Measurements from ENCODE around the gene PIK3R1.

The PIK3R1 gene

GRCh38 chr5:68252673-68253623 is 37.4 kb downstream of the PIK3R1 start:
- DNase-seq = peak; percentile 6

GRCh38 chr5:68253624-68254585 is 38.3 kb downstream of the PIK3R1 start:
- no peak for DNase-seq

- DNase-seq = no peak
Measured at GRCh38 chr5:68254810-68255209, 39.3 kb downstream of the PIK3R1 start.

GRCh38 chr5:68255305-68256120 is 40.0 kb downstream of the PIK3R1 start:
- no peak for DNase-seq

- no peak for DNase-seq
Measured at GRCh38 chr5:68257210-68257609, 41.7 kb downstream of the PIK3R1 start.

- DNase-seq = no peak
Measured at GRCh38 chr5:68258531-68258930, 43.0 kb downstream of the PIK3R1 start.

- DNase-seq = no peak
Measured at GRCh38 chr5:68259700-68260099, 44.1 kb downstream of the PIK3R1 start.

- DNase-seq = no peak
Measured at GRCh38 chr5:68260467-68260866, 44.9 kb downstream of the PIK3R1 start.

- DNase-seq = no peak
Measured at GRCh38 chr5:68261169-68261568, 45.6 kb downstream of the PIK3R1 start.

- no peak for DNase-seq
Measured at GRCh38 chr5:68261569-68262065, 46.1 kb downstream of the PIK3R1 start.

GRCh38 chr5:68264024-68264956 is 48.7 kb downstream of the PIK3R1 start:
- DNase-seq = no peak

GRCh38 chr5:68265347-68265746 is 49.8 kb downstream of the PIK3R1 start:
- no peak for DNase-seq

GRCh38 chr5:68265822-68266395 is 50.4 kb downstream of the PIK3R1 start:
- no peak for DNase-seq

- DNase-seq = no peak
Measured at GRCh38 chr5:68266457-68266856, 50.9 kb downstream of the PIK3R1 start.

- DNase-seq = no peak
Measured at GRCh38 chr5:68267066-68267465, 51.5 kb downstream of the PIK3R1 start.

- DNase-seq = no peak
Measured at GRCh38 chr5:68268101-68268851, 52.7 kb downstream of the PIK3R1 start.

GRCh38 chr5:68268852-68269130 is 53.2 kb downstream of the PIK3R1 start:
- no peak for DNase-seq

GRCh38 chr5:68269820-68270219 is 54.3 kb downstream of the PIK3R1 start:
- no peak for DNase-seq

- DNase-seq = no peak
Measured at GRCh38 chr5:68270399-68270975, 54.9 kb downstream of the PIK3R1 start.

- no peak for DNase-seq
Measured at GRCh38 chr5:68271124-68271523, 55.6 kb downstream of the PIK3R1 start.
